GM12875 (cell line): ENCODE results near the gene SDK1.

ENCODE experiments used
- H3K4me3 ChIP-seq: one replicate; pipeline ENCODE4 v1.5.1; 2011; ENCODE audit warnings: low read depth, low read length, control low read depth
- CTCF ChIP-seq: IDR thresholded peaks from 2 replicates; pipeline ENCODE4 v1.5.1; 2011; ENCODE audit warnings: low read depth, mild to moderate bottlenecking, control low read depth, inconsistent platforms, low read length, moderate library complexity, borderline replicate concordance; ENCODE audit not compliant: insufficient read depth

SDK1 gene

GRCh38 chr7:3378390-3379150, 77.5 kb downstream of the SDK1 start:
- no peak for TF ChIP-seq CTCF

GRCh38 chr7:3380034-3380433, 79.0 kb downstream of the SDK1 start:
- TF ChIP-seq CTCF: no peak
- H3K4me3 ChIP-seq: no peak overlapping the region

More at GRCh38 chr7:3378390-3379150, 77.5 kb downstream of the SDK1 start:
- no peak overlapping the region for H3K4me3 ChIP-seq

- no peak overlapping the region for H3K4me3 ChIP-seq
Measured at GRCh38 chr7:3380886-3381685, 80.0 kb downstream of the SDK1 start.

GRCh38 chr7:3386423-3387190, 85.6 kb downstream of the SDK1 start:
- H3K4me3 ChIP-seq: no peak overlapping the region
- no peak for TF ChIP-seq CTCF

More at GRCh38 chr7:3380886-3381685, 80.0 kb downstream of the SDK1 start:
- no peak for TF ChIP-seq CTCF

- H3K4me3 ChIP-seq: no peak overlapping the region
- TF ChIP-seq CTCF: no peak
Measured at GRCh38 chr7:3393862-3394261, 92.8 kb downstream of the SDK1 start.

GRCh38 chr7:3397324-3397723, 96.3 kb downstream of the SDK1 start:
- TF ChIP-seq CTCF: no peak

More at GRCh38 chr7:3397324-3397723, 96.3 kb downstream of the SDK1 start:
- no peak overlapping the region for H3K4me3 ChIP-seq
